GM12864 (cell line): ENCODE measurements around the gene SLC16A3.

Experiments
- DNase-seq: peaks from one replicate; pipeline ENCODE4 v3.0.0-alpha.2; 2011; ENCODE audit warnings: low read depth
- H3K4me3 ChIP-seq: 2 replicates; pipeline ENCODE4 v1.5.1; 2011; ENCODE audit warnings: mild to moderate bottlenecking, low read depth, low read length, control low read depth
- TF ChIP-seq, protein P1 (sequence below): IDR thresholded peaks from 2 replicates; pipeline ENCODE4 v1.5.1; 2011; ENCODE audit warnings: low read depth, mild to moderate bottlenecking, moderate library complexity, low read length, control low read depth, inconsistent platforms; ENCODE audit errors: missing control alignments

SLC16A3 gene

DNA sequence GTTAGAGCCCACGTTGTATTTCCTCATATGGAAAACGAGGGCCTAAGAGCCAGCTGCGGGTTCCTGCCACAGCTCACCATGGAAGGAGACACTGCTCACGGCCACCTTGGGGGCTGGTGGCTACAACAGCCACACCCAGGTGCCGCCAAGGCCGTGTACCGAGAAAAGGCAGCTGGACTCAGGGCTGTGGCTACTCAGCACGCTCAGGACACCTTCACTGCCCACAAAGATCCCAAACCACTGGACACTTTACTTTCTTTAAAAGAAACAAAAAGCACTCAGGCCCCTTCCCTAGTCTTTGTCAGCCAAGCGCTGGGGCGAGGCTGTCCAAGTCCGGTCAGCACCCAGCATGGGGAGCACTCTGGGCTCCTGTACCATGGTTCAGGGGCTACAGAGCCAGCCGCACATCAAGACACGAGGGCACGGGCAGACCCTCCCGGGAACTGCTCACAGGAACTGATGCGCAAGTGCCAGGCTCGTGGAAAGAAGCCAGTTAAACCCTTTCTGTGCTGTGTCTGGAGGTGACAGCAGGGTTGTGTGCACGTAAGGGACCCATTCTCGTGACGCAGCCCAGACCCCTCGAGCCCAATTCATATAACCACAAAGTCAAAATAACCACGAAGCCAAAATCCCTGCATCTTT, 18.5 kb downstream of the SLC16A3 start:
- TF ChIP-seq, protein P1, sequence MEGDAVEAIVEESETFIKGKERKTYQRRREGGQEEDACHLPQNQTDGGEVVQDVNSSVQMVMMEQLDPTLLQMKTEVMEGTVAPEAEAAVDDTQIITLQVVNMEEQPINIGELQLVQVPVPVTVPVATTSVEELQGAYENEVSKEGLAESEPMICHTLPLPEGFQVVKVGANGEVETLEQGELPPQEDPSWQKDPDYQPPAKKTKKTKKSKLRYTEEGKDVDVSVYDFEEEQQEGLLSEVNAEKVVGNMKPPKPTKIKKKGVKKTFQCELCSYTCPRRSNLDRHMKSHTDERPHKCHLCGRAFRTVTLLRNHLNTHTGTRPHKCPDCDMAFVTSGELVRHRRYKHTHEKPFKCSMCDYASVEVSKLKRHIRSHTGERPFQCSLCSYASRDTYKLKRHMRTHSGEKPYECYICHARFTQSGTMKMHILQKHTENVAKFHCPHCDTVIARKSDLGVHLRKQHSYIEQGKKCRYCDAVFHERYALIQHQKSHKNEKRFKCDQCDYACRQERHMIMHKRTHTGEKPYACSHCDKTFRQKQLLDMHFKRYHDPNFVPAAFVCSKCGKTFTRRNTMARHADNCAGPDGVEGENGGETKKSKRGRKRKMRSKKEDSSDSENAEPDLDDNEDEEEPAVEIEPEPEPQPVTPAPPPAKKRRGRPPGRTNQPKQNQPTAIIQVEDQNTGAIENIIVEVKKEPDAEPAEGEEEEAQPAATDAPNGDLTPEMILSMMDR: no peak
- H3K4me3 ChIP-seq: no peak overlapping the region
- no peak for DNase-seq

DNA sequence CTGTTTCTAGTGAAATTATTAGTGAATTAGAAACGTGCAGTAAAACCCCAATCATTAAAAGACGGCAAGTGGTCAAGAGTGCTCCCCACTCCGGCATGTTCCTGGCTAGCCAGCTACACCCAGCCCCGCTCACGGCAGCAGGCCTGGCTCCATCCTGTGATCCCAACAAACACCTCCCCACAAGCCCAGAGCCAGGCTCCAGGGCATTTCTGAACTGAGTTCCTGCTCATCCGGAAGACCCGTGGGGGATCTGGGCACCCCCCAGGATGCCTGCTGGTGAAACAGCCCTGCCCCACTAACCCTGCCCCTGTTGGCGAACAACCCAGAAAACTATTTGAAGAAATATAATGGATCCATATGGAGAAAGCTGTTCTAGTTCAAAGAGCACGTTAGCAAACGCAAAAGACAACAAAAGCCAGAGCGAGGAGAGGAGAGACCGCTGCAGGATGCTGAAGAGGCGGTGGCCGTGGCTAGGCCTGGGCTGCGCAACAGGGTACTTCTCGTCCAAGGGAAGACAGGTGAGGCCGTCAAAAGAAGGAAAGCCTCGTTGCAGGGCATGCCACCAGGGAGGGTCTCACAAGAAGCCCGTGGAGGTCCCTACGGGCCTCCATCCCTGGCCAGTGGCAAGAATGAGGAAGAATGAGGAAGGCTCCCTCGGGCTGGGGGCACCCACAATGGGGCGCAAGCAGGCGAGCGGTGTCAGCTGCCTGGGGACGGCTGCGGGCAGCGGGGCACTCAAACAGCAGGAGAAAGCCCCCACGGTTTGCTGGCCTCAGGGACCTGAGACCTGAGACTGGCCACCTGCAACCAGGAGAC, 19.2 kb downstream of the SLC16A3 start:
- DNase-seq: no peak
- H3K4me3 ChIP-seq: no peak overlapping the region
- TF ChIP-seq, protein P1: no peak

DNA sequence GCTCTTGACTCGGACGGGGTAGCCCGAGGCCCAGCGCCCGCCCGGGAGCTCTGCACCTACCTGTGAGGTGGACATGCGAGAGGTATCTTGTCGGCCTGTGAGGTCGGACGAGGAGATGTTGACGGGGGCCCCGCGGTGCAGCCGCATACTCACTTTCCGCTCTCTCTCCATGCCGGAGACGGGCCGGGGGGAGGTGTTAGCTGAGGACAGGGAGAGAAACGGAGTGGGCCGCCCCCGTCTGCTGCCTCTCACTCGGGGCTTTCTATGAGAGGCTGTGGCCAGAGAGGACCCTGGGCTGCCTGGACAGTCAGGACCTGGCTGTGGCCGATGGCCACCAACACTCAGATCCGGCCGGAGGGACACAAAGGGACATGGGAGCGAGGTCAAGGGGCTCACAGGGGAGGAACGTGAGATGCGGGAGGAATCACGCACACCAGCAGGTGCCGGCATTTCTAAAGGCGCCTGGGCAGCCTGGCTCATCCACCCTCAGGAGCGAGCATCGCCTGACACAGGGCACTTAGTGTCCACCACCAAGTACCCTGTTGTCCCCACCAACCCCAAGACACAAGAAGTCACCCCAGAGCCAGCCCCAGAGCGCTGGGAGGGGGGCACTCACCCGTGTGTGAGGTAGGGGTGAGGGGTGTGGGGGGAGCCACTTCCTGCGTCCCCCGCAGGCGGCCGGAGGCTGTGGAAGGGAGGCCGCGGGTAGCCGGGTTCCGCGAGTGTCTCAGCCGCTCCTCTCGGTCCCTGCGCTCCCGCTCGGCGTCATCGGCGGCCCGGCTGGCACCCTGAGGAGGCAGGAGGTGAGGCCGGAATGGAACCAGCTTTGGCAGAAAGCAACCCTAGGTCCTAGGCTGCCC, 20.2 kb downstream of the SLC16A3 start:
- no peak overlapping the region for H3K4me3 ChIP-seq
- no peak for DNase-seq
- TF ChIP-seq, protein P1: no peak

DNA sequence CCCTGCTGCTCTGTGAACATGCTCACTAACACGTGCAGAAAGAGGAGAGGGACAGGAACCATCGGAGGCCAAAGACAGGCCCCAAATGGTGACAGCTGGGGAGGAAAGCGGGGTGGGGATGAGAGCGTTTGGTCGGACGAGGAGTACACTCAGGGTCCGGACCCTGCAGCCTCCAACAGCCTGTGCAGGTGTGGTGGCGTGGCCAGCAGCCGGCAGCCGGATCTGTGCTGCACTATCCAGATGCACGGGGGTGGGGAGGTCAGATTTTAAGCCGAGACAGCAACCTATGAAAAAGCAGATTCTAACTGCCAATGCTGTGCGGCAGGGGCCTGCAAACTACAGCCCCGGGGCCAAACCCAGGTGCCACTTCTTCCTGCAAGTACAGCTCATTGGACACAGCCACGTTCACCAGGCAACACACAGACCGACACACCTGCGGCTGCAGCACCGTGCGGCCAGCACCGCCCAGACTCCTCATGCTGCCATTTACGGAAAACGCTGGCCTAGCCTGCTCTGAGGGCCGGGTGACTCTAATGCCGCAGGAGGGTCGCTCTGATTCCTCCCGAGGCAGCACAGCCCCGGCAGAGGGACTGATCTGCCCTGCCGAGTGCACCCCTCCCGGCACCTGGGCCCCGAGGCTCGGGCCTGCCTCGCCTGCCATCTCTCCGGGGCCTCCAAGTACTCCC, 21.2 kb downstream of the SLC16A3 start:
- DNase-seq: no peak
- TF ChIP-seq, protein P1: no peak

DNA sequence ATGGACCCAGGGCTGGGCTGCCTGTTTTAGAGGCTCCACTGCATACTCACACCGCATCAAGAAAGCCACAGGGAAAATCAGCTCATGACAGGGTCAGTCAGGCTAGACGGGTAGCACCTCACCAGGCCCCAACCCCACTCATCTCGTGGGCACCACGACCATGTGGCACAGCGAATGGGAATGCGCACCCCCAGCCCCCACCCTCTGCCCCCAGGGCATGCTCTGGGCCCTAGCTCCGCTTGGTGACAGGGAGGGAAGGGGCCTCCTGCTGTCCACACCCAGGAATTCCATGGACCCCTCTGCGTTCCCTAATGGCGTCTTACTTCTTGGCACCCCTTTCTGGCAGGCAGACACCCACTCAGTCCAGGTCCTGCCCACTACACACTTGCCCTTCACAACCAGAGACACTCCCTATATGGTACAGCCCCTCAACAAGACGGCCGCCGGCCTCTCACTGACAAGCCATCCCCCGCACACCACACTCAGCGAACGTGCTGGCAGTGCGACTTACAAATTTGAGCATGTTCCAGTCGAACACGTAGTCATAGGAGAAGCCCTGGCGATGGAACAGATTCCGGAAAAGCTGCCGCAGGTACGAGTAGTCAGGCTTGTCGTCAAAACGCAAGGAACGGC, 22.1 kb downstream of the SLC16A3 start:
- TF ChIP-seq, protein P1: no peak
- no peak overlapping the region for H3K4me3 ChIP-seq
- no peak for DNase-seq

More for the DNA sequence above, 21.2 kb downstream of the SLC16A3 start:
- H3K4me3 ChIP-seq: no peak overlapping the region
